GM19324 (cell line): ENCODE measurements around the gene COBL.
"Not testable (repeated sequence)": the region's sequence is repeated elsewhere in the genome, so short reads cannot be mapped to it uniquely, and the experiment has no call there.

Experiments used
- ATAC-seq: cut with Tn5 transposase; IDR thresholded peaks from one replicate; pipeline ENCODE4 v1.9.1; 2021; ENCODE audit warnings: mild to moderate bottlenecking, moderate library complexity; ENCODE audit not compliant: unreplicated experiment, low FRiP score

COBL gene

DNA sequence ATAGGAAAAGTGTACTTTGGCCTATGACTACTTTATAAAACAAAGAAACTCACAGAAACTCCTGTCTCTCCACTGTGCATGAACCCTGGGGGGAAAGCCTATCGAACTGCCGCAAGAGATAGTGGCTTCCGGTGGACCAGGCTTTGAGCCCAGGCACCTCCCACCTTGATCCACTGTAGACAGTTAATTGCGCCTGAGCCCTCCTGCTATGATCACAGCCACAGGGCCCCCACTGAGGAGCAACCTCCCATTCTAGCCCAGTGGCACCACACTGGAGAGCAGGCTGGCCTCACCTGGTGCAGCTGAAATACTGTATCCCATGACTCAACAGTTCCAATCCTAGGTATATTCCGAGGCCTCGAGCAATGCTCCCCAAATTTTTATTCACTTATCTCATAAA lies 98.8 kb downstream of the COBL start:
- no peak for ATAC-seq

DNA sequence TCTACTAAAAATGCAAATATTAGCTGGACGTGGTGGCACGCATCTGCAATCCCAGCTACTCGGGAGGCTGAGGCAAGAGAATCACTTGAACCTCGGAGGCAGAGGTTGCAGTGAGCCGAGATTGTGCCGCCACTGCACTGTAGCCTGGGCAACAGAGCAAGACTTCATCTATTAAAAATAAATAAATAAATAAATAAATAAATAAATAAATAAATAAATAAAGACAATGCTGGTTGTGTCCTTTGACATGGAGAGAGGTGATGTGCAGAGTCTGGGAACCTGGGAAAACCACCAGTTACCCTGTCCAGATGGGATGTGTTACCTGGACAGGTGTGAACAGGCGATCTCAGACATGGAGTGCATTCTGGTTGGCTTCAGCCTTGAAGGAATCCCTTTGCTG lies 102.5 kb downstream of the COBL start:
- ATAC-seq, result no peak

DNA sequence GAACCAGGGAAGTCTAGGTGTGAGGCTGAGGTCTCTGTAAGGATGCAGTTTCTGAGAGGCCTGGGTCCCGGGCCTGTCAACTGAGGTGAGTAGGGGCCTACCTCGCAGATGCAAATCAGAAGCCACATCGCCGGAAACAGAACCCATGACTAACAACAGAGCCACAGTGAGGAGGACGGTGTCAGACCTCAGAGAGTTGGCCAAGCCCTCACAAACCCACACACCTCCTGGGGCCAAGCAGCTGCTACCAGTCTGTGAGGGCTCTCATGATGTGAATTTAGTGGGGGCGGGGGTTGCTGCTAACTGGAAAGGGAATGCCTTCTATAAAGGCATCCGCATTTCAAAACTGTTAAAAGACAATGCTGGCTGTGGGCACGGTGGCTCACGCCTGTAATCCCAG lies 103.0 kb downstream of the COBL start:
- ATAC-seq, result no peak

DNA sequence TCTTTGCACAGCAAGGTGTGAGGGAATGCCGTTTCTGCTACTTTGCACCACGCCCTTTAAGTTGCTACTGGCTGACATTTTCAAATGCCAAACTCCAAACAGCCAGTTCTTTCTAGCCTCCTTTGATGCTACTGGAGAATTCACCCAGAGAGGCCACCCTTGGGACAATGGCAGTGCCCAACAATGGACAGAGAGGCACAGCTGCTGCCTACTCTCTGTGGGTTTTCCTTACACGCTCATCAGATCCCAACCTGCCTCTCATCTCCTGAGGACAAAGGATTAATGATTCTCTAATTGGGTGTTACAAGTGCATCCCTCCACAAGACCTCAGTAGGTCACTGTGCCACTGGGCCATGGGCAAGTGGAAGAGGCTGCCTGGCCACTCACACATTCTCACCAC lies 105.8 kb downstream of the COBL start:
- no peak for ATAC-seq

DNA sequence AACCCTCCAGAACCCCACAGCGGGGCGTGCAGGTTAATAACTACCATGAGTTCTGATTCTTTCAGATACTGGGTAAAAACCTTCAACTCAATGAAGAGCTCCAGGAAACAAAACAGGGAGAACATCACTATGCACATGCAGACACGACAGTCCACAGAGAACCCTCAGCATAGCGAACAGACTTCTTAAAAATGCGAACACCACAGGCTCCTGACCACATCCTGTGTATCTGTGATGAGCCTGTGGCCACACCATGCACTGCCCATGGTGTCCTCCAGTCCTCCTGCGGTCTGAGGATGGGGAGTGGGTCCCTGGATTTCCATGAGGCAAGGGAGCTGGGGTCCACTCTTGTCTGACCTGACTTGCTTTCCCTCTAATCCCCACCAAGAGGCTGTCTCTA lies 107.2 kb downstream of the COBL start:
- ATAC-seq, result no peak

DNA sequence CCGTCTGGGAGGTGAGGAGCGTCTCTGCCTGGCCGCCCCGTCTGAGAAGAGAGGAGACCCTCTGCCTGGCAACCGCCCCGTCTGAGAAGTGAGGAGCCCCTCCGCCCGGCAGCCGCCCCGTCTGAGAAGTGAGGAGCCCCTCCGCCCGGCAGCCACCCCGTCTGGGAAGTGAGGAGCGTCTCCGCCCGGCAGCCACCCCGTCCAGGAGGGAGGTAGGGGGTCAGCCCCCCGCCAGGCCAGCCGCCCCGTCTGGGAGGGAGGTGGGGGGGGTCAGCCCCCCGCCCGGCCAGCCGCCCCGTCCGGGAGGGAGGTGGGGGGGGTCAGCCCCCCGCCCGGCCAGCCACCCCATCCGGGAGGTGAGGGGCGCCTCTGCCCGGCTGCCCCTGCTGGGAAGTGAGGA lies 108.5 kb downstream of the COBL start:
- ATAC-seq, result not testable (repeated sequence)

DNA sequence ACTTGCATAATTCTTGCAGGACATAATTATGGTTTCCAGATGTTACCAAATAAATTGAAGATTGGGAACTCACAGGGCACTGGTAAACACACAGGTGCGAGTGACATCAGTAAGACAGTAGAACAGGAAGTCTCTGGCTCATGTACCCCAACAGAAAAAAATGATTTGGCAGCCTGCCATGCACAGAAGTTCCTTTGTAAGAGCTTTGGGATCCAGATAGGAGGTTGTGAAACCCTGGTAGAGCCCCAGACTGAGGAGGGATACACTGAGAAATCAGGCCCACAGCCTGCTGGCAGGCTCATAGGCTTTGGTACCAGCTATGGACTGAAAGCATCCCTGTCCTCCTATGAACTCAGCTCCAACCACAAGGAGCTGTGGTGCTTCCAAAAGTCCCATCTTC lies 118.0 kb downstream of the COBL start:
- ATAC-seq, result no peak

DNA sequence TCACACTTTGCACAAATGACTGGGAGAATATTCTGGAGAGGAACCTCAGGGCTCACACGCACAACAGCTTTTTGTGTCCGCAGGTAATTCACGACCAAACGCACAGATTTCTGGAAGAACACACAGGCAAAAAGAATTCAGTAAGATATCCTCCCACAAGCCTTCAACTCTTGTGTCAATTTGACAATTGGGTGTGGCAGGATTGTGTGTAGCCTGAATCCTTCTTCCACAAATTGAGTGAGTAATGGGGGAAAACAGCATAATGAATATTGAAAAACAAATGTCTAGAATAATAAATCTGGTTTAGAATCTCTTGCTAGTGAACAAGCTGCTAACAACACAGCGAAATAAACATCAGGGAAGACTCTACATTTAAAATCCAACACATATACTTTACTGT lies 125.6 kb downstream of the COBL start:
- no peak for ATAC-seq

DNA sequence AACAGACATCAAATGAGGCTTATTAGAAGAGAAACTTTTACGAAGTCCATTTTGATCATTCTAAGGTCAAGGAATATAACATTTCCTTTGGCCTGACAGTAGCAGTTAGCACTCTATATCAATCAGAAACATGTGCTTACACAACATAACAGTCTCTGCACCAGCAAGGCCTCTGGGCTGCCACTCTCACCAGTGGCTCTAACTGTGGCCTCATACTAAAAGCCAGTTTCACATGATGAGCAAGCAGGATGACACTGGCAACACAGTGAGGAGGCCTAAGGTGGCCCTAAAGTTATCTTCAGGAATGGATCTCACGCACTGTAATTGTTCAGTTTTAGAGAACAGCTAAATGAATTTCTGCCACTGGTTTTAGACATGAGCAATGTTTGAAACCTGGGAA lies 126.8 kb downstream of the COBL start:
- no peak for ATAC-seq

DNA sequence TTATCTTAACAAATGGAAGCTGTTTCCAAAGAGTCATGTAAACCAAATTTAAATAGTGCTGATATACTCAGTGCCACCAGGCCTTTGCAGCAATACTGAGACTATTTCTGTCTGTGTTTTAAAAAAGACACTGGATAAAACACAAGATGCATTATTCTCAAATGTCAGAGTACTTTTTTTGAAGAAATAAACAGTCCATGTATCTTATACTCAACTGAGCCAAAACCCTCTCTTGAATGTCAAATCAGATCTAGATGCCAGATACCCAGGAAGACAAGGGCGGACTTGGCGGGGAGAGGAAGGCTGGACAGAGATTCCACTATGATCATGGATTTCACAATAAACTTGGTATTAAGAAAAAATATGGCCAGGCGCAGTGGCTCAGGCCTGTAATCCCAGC lies 127.6 kb downstream of the COBL start:
- ATAC-seq, result no peak

DNA sequence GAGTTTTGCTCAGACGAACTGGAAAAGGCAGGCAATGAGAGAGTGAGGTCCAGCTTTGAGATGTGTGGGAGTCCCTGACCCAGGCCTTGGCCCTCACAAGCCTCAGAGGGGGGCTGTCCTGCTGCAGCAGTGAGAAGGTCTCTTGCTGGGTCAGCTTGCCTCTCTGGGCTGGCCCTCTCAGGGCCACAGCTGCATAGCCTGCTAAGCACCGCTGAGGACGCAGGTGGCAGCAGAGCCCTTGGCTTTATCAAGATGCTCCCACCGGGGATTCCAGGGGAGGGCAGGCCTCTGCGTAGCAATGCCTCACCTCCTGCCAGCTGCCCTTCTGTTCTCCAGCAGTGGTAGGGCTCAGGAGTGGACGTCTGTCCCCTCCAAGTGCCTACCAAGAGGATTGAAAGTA lies 128.7 kb downstream of the COBL start:
- no peak for ATAC-seq

DNA sequence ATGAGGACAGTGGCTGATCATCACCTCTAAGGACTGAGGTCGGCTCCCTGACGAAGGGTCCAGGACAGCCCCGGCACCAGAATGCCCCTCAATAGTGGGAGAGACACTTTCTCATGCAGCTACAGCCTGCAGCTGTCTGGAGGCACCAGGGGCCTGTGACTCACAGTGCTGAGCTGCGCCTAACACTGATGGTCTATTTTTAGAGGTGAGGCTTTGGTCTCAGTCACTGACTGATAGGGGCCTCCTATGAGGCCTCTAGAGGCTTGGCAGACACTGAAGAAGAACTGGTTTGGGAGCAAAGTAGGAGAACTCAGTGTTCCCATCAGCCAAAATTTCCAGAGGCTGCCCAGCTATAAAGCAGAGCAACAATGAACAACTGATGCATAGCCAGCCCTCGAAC lies 130.1 kb downstream of the COBL start:
- no peak for ATAC-seq

DNA sequence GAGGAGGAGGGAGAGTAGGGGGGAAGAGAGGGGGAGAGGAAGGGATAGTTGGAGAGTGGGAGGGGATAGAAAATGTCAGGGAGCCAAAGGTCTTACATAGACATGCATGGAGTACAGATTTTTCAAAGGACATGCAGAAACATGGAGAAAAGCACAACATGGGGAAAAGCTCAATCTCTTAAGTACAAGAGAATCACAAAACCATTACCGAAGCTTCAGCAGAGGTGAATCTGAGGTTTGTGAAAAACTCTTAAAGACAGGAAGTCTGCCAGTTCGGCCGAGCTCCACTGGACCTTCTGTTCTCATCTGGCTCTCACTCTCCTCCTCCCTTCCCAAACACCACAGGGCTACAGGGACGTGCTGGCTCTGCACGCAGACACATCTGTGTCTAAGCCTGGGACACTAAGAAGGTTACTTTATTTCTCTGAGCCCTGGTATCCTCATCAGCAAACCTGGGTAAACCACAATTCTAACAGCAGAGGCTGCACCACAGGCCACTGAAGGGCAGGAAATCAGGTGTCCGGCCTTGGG lies 133.9 kb downstream of the COBL start:
- no peak for ATAC-seq

DNA sequence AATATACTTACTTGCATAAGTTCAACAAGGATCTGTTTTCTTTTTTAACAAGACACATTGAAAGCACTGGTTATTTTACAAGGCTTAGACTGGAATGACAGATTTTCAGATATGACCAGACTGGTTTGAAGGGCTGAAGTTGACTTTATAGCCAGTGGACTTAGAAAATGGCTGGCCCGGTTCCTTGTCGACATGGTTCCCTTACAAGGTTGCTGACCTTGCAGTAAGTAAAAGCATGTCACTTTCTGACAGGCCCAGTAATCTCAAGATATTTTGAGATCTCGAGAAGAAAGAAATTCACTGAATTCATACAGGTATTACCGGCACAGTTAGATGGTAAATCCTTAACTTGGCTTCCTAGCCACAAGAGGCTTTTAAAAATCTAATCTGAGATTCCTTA lies 136.5 kb downstream of the COBL start:
- no peak for ATAC-seq

DNA sequence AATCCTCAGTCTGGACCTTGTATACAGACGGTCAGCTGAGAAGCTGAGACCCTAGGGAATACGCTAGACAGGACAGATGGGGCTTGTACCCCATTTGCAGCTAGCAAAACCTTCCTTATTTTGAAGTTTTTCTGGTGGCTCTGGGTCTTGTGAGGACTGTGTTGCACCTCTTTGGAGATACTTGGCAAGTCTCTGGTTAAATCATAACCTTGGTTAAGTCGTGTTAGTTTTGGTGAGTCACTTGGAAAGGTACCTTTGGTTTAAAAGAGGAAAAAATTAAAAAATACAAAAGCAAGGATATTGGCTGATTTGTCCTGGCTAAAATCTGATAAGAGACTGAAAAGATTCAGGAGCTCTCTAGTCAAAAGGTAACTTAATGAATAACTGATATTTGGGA lies 140.6 kb downstream of the COBL start:
- ATAC-seq, result no peak

DNA sequence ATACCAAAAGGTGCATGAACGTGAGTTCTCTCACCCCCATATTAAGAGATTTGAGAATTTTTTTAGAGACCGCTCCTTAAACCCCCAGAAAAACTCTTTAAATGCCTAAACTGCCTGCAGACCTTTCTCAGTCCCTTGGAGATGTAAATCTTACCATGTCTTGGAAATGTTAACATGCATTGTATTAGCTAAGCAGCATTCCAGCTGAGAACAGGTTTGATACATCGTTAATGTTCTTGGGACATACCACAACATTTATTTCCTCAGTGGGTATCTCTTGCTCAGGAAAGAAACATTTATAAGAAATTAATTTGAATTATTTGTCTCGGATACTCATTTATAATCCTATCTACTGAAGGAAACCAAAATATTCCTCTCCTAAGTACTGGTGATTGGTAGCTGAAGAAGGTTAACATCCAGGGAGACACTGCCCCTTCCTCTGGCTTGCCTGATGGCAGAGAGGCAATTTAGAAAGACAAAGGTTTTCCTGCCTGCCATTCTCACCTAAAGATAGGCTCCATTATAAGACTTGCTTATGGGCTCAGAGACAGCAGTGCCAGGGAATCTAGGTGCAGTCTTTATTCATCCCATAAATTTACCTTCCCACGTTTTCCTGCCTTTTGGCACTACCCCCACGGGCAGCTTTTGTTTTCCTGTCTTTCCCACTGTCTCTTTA lies 141.2 kb downstream of the COBL start:
- ATAC-seq, result no peak

DNA sequence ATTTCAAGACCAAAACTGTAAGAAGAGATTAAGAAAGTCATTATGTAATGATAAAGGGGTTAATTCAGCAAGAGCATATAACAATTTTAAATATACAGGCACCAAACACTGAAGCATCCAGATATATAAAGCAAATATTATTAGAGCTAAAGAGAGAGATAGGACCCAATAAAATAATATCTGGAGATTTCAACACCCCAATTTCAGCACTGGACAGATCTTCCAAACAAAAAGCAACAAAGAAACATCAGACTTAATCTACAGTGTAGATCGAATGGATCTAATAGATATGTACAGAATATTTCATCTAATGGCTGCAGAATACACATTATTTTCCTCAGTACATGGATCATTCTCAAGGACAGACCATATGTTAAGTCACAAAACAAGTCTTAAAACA lies 151.3 kb downstream of the COBL start:
- ATAC-seq, result no peak

DNA sequence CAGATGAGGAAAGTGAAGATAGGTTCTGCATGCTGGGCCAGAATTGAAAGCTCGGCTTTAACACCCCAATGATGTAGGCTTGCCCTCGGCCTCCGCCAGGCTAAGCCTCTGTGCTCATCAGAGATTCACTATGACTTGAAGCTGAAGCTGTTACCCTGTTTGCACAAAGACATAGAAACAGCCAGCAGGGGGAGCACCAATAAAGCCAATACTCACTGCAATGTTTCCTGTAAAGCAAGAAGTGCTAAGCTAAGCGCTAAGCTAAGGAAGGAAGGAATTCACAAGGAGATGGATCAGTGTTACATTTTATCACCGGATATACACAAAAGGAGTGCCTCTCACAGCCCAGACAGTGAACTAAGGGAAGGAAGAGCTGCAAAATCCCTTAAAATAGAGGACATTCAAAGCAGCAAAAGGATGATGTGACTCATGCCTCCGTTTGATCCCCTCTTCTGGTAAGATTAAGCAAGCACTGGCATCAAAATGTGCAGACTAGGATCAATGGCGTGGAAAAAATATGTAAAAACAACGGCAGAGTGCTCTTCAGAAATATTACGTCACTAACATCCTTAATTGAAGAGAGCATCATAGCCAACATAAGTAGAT lies 153.8 kb downstream of the COBL start:
- peak; percentile 96 for ATAC-seq

DNA sequence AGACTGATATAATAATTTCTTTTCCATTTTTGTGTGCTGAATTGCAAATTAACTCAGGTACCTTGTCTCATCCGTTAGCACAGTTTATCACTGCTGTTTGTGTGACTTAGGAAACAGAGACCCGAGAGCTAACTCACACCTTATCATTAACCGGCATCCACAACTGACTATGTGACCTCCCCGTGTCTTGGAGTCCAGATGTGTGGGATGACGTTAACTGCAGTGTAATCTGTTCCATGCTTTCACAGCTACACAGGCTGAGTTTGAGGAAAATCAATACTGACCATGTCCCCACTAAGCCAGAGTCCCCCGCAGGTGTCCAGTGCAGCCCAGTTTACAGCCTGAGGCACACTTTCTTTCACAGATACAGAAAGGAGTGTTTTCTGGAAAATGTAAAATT lies 154.7 kb downstream of the COBL start:
- ATAC-seq, result no peak

DNA sequence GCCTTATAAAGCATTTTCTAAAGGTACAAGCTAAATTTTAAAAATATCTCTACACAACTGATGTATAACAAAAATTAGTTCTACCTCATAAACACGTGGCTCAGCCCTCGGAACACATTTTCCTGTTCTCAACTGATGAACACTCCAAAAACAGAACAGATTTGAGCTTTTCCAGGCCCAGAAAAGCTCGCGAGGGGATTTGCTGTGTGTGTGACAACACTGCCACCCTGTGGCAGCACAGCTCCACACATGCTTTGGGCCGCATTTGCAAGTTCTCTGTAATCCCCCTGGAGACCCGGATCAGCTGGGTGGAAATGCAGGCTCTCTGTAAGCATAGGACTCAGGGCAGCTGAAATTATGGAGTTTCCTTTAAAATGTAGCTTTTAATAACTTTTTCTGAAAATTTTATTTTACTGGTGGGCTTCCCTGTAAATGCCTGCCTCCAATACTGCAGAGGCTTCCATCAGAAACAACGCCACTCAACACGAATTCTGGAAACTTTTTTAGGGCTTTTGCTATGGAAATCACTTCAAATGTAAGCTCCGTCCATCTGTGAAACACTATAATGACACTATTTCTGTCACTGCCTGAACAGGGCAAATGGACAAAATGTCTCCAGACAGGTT lies 155.5 kb downstream of the COBL start:
- ATAC-seq, result peak; percentile 48

DNA sequence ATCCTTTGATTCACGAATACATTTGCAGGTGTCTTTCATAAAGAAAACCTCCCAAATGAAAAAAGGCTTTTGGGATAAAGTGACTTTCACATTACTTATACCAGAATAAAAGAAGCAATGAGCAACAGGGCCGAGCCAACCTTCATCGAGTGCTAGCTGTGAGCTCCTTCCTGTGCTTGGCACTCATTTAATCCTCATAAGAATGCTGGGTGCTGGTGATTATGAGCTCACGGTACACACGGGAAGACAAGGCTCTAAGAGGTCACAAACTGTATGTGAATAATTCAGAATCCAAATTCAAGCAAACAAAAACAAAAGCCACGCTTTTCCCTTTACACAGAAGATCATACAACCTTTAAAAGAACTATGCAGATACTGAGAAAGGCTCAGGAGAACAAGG lies 156.2 kb downstream of the COBL start:
- ATAC-seq, result no peak
